ENCODE results near the gene USP48. TPM values are rescaled to one million over a fixed set of nuclear protein-coding genes. Genes with fewer than 3 reads are reported as not detected.

Gene USP48
- total RNA-seq, 4 donors from 2014 or later, result 11.5 to 24.4 (median 14.5) TPM

- TF ChIP-seq CTCF (IDR thresholded peaks at IDR 0.05 in 4 of 5, conservative IDR thresholded peaks at IDR 0.05 in 1 of 5), result no peak
- TF ChIP-seq POLR2A (IDR thresholded peaks at IDR 0.05), result no peak
- Histone ChIP-seq H3K4me3 (no peak overlapping the region), H3K9me3 (no peaks in the 10 kb centered on the region), H3K36me3 (no peaks in the 10 kb centered on the region), H3K4me1 (no peaks in the 10 kb centered on the region), H3K27me3 (peaks cover 0 to 10% (median 8%) of the 10 kb centered on the region in 3 donors), H3K27ac (no peak overlapping the region)
- in situ Hi-C loops (cut with MboI; ENCODE audit: low sequenced_read_pairs in 4 of 4), result loop anchor here in 1 of 4 donors (25.0 kb wide), 1 partner anchor 420 kb away; no protein-coding TSS in a partner anchor
- intact Hi-C loops (cut with DNase I; ENCODE audit: low total_unique reads), result loop anchor here (2.0 kb wide), 1 partner anchor 149 kb away; the partner anchor contains the start of gene ALPL
- DNase-seq (no peak), ATAC-seq (no peak)
Measured at GRCh38 chr1:21657456-21658190, 125.3 kb downstream of the USP48 start.

DNA sequence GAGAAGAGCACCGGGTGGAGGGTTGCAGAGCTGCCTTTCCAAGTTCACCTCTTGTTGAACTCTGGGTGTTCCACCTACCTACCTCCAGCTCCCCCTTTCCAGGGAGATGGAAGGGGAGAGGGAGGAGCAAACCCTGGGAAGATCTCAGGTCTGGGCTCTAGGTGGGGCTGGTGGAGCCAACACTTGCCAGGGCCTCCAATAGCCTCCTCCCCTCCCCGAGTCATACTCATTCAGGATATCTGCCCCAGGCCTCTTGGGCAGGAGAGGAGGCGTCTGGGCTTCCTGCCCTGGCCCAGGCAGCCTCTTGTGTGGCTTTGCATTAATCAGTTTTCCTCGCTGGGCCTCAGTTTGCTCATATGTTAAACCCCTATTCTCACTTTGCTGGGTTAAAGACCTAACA, 127.2 kb downstream of the USP48 start:
- H3K27ac ChIP-seq, result no peak overlapping the region
- peaks cover 12 to 18% (median 14%) of the 10 kb centered on the region in 3 donors for H3K27me3 ChIP-seq
- ATAC-seq (no peak), DNase-seq (no peak)
- H3K36me3 ChIP-seq, result no peaks in the 10 kb centered on the region
- TF ChIP-seq CTCF (IDR thresholded peaks at IDR 0.05 in 4 of 5, conservative IDR thresholded peaks at IDR 0.05 in 1 of 5) (no peak), POLR2A (IDR thresholded peaks at IDR 0.05) (no peak)
- no peak overlapping the region for H3K4me3 ChIP-seq
- in situ Hi-C loops (cut with MboI; ENCODE audit: low sequenced_read_pairs in 4 of 4), result loop anchor here in 1 of 4 donors (25.0 kb wide), 1 partner anchor 418 kb away; no protein-coding TSS in a partner anchor
- no peaks in the 10 kb centered on the region for H3K9me3 ChIP-seq
- no peaks in the 10 kb centered on the region for H3K4me1 ChIP-seq
- intact Hi-C loops (cut with DNase I; ENCODE audit: low total_unique reads), result no loop called here

- ATAC-seq (no peak), DNase-seq (no peak)
- TF ChIP-seq CTCF (IDR thresholded peaks at IDR 0.05 in 4 of 5, conservative IDR thresholded peaks at IDR 0.05 in 1 of 5), result no peak
- no peak for TF ChIP-seq POLR2A (IDR thresholded peaks at IDR 0.05)
- H3K36me3 ChIP-seq, result no peaks in the 10 kb centered on the region
- intact Hi-C loops (cut with DNase I; ENCODE audit: low total_unique reads), result no loop called here
- no peak overlapping the region for H3K4me3 ChIP-seq
- peaks cover 17 to 22% (median 17%) of the 10 kb centered on the region in 3 donors for H3K27me3 ChIP-seq
- H3K4me1 ChIP-seq, result no peaks in the 10 kb centered on the region
- H3K9me3 ChIP-seq, result no peaks in the 10 kb centered on the region
- H3K27ac ChIP-seq, result no peak overlapping the region
- in situ Hi-C loops (cut with MboI; ENCODE audit: low sequenced_read_pairs in 4 of 4), result loop anchor here in 1 of 4 donors (25.0 kb wide), 1 partner anchor 418 kb away; no protein-coding TSS in a partner anchor
Measured at GRCh38 chr1:21655259-21655658, 127.7 kb downstream of the USP48 start.

GRCh38 chr1:21654209-21654608, 128.7 kb downstream of the USP48 start:
- in situ Hi-C loops (cut with MboI; ENCODE audit: low sequenced_read_pairs in 4 of 4) (loop anchor here in 1 of 4 donors (25.0 kb wide), 1 partner anchor 417 kb away; no protein-coding TSS in a partner anchor), intact Hi-C loops (cut with DNase I; ENCODE audit: low total_unique reads) (no loop called here)
- no peak for ATAC-seq

More at GRCh38 chr1:21654209-21654608, 128.7 kb downstream of the USP48 start:
- Histone ChIP-seq H3K27me3 (peaks cover 20 to 24% (median 21%) of the 10 kb centered on the region in 3 donors), H3K36me3 (no peaks in the 10 kb centered on the region), H3K27ac (no peak overlapping the region), H3K4me3 (no peak overlapping the region), H3K9me3 (no peaks in the 10 kb centered on the region), H3K4me1 (no peaks in the 10 kb centered on the region)
- DNase-seq, result no peak
- TF ChIP-seq CTCF (IDR thresholded peaks at IDR 0.05 in 4 of 5, conservative IDR thresholded peaks at IDR 0.05 in 1 of 5), result no peak
- no peak for TF ChIP-seq POLR2A (IDR thresholded peaks at IDR 0.05)

Data from gastrocnemius medialis (tissue), 4 donors.